ENCODE results near the gene KLHL42.

KLHL42 gene

DNA sequence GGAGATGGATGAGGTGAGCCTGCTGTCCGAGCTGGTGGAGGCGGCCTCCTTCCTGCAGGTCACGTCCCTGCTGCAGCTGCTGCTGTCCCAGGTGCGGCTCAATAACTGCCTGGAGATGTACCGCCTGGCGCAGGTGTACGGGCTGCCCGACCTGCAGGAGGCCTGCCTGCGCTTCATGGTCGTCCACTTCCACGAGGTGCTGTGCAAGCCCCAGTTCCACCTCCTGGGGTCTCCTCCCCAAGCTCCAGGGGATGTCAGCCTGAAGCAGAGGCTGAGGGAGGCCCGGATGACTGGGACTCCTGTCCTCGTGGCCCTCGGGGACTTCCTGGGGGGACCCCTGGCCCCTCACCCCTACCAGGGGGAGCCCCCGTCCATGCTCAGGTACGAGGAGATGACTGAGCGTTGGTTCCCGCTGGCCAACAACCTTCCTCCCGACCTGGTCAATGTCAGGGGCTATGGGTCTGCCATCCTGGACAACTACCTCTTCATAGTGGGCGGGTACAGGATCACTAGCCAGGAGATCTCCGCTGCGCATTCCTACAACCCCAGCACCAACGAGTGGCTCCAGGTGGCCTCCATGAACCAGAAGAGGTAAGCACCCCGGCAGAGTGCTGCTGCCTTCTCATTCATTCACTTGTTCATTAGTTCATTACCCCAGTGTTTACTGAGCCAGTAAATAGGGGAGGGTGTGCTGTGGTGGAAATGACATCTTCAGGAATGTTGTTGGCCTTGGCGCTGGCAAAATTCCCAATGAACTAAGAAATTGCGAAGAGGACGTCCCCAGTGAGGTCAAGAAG lies 777 bp downstream of the KLHL42 start:
- no peaks in the 10 kb centered on the region for H3K27me3 ChIP-seq (ENCODE audit: insufficient read depth, low read length, poor library complexity, severe bottlenecking)
- peak overlapping the region; percentile 81 for H2AFZ ChIP-seq (ENCODE audit: low read length)
- peaks cover 35% of the 10 kb centered on the region for H3K4me1 ChIP-seq (ENCODE audit: insufficient read depth, low read length, poor library complexity, severe bottlenecking)
- peaks cover 7% of the 10 kb centered on the region; the same call in 1 of the 2 replicates for H3F3A ChIP-seq (ENCODE audit: low read depth)
- peak overlapping the region; percentile 99 for H3K9ac ChIP-seq (ENCODE audit: low read depth, low read length, poor library complexity, severe bottlenecking)
- peaks cover 25% of the 10 kb centered on the region for H4K20me1 ChIP-seq (ENCODE audit: insufficient read depth, low read length, poor library complexity, severe bottlenecking)
- H3K9me3 ChIP-seq (ENCODE audit: insufficient read depth, low read depth, low read length), result no peaks in the 10 kb centered on the region
- TF ChIP-seq, protein P1, sequence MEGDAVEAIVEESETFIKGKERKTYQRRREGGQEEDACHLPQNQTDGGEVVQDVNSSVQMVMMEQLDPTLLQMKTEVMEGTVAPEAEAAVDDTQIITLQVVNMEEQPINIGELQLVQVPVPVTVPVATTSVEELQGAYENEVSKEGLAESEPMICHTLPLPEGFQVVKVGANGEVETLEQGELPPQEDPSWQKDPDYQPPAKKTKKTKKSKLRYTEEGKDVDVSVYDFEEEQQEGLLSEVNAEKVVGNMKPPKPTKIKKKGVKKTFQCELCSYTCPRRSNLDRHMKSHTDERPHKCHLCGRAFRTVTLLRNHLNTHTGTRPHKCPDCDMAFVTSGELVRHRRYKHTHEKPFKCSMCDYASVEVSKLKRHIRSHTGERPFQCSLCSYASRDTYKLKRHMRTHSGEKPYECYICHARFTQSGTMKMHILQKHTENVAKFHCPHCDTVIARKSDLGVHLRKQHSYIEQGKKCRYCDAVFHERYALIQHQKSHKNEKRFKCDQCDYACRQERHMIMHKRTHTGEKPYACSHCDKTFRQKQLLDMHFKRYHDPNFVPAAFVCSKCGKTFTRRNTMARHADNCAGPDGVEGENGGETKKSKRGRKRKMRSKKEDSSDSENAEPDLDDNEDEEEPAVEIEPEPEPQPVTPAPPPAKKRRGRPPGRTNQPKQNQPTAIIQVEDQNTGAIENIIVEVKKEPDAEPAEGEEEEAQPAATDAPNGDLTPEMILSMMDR (conservative IDR thresholded peaks at IDR 0.05; ENCODE audit: low read length), result no peak
- no peak for TF ChIP-seq EZH2phosphoT487 (IDR thresholded peaks at IDR 0.05; ENCODE audit: borderline replicate concordance)
- no peaks in the 10 kb centered on the region for H3K36me3 ChIP-seq (ENCODE audit: insufficient read depth, low read length)
- H3K4me3 ChIP-seq (ENCODE audit: low read length, poor library complexity, severe bottlenecking), result peak overlapping the region; percentile 99
- H3K9me2 ChIP-seq (replicated peaks; ENCODE audit: low read depth, low read length), result no peaks in the 10 kb centered on the region
- H3K79me2 ChIP-seq (ENCODE audit: insufficient read depth, low read length), result peaks cover 56% of the 10 kb centered on the region
- peak overlapping the region; percentile 100 for H3K4me2 ChIP-seq (ENCODE audit: low read depth, low read length, poor library complexity, severe bottlenecking)

DNA sequence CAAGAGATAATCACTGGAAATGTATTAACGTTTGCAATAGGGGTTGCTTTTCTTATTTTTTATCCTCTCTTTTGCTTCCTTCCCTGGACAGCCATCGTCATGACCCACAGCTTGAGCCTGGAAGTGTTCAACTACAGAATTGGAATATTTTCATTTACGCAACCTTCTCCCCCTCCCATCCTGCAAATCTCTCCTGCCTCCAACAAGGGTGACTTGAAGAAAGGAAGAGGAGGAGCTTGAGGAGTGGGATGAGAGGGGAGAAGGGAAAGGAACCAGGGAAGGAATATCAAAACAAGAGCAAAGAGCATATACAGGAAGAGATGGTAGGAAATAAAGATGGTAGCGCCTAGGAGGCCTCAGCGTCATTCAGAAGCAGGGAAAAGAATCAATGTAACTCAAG lies 1.6 kb downstream of the KLHL42 start:
- no peaks in the 10 kb centered on the region for H3K9me3 ChIP-seq (ENCODE audit: insufficient read depth, low read depth, low read length)
- H3K4me2 ChIP-seq (ENCODE audit: low read depth, low read length, poor library complexity, severe bottlenecking), result peak overlapping the region; percentile 100
- H3K9ac ChIP-seq (ENCODE audit: low read depth, low read length, poor library complexity, severe bottlenecking), result peak overlapping the region; percentile 99
- H3K4me3 ChIP-seq (ENCODE audit: low read length, poor library complexity, severe bottlenecking), result peak overlapping the region; percentile 99
- H3K79me2 ChIP-seq (ENCODE audit: insufficient read depth, low read length), result peaks cover 64% of the 10 kb centered on the region
- no peak for TF ChIP-seq EZH2phosphoT487 (IDR thresholded peaks at IDR 0.05; ENCODE audit: borderline replicate concordance)
- TF ChIP-seq, protein P1 (conservative IDR thresholded peaks at IDR 0.05; ENCODE audit: low read length), result no peak
- peaks cover 26% of the 10 kb centered on the region for H4K20me1 ChIP-seq (ENCODE audit: insufficient read depth, low read length, poor library complexity, severe bottlenecking)
- peaks cover 7% of the 10 kb centered on the region; the same call in 1 of the 2 replicates for H3F3A ChIP-seq (ENCODE audit: low read depth)
- H3K4me1 ChIP-seq (ENCODE audit: insufficient read depth, low read length, poor library complexity, severe bottlenecking), result peaks cover 41% of the 10 kb centered on the region
- H3K27me3 ChIP-seq (ENCODE audit: insufficient read depth, low read length, poor library complexity, severe bottlenecking), result no peaks in the 10 kb centered on the region
- H3K9me2 ChIP-seq (replicated peaks; ENCODE audit: low read depth, low read length), result no peaks in the 10 kb centered on the region
- no peaks in the 10 kb centered on the region for H3K36me3 ChIP-seq (ENCODE audit: insufficient read depth, low read length)
- H2AFZ ChIP-seq (ENCODE audit: low read length), result no peak overlapping the region

DNA sequence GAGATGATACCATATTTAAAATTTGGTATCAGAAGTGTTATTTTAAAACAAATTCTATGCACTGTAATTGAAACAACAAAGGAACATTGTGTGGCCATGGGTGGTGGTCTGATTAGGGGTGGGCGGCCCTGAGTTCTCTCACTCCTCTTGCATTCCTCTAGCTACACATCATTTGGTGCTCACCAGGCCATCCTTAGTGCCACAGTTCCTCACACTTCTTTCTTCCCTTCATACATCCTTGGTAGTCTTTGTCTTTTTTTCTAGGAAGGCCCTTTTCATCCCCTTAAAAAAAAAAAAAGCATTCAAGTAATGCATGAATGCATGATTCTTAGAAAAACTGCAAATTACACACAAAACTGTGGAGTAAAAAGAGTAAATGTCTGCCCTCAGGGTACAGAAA lies 2.4 kb downstream of the KLHL42 start:
- Histone ChIP-seq H3K9me3 (ENCODE audit: insufficient read depth, low read depth, low read length) (no peaks in the 10 kb centered on the region), H3K27me3 (ENCODE audit: insufficient read depth, low read length, poor library complexity, severe bottlenecking) (no peaks in the 10 kb centered on the region), H3F3A (ENCODE audit: low read depth) (peaks cover under 1% of the 10 kb centered on the region; the same call in 1 of the 2 replicates), H3K4me2 (ENCODE audit: low read depth, low read length, poor library complexity, severe bottlenecking) (peak overlapping the region; percentile 100), H3K9me2 (replicated peaks; ENCODE audit: low read depth, low read length) (no peaks in the 10 kb centered on the region), H4K20me1 (ENCODE audit: insufficient read depth, low read length, poor library complexity, severe bottlenecking) (peaks cover 26% of the 10 kb centered on the region), H3K79me2 (ENCODE audit: insufficient read depth, low read length) (peaks cover 71% of the 10 kb centered on the region), H3K36me3 (ENCODE audit: insufficient read depth, low read length) (no peaks in the 10 kb centered on the region), H3K4me3 (ENCODE audit: low read length, poor library complexity, severe bottlenecking) (peak overlapping the region; percentile 99), H3K4me1 (ENCODE audit: insufficient read depth, low read length, poor library complexity, severe bottlenecking) (peaks cover 44% of the 10 kb centered on the region), H2AFZ (ENCODE audit: low read length) (no peak overlapping the region), H3K9ac (ENCODE audit: low read depth, low read length, poor library complexity, severe bottlenecking) (peak overlapping the region; percentile 99)
- TF ChIP-seq, protein P1 (conservative IDR thresholded peaks at IDR 0.05; ENCODE audit: low read length), result no peak
- no peak for TF ChIP-seq EZH2phosphoT487 (IDR thresholded peaks at IDR 0.05; ENCODE audit: borderline replicate concordance)

Measured in Loucy (cell line).